Astrocyte of the hippocampus (primary cell): Measurements from ENCODE around the gene LGR4.
A peak's percentile ranks its signal among the peaks of the same experiment; 100 is the strongest.
"Not testable (repeated sequence)": the region's sequence is repeated elsewhere in the genome, so short reads cannot be mapped to it uniquely, and the experiment has no call there.

Source experiments
- DNase-seq: peaks from one replicate; pipeline ENCODE4 v3.0.0; 2011; ENCODE audit warnings: low read depth, low spot score

The LGR4 gene

GRCh38 chr11:27472398-27473016 lies at the start of gene LGR4:
LGR4 (minus strand) TSS chr11:27472790; CDS start chr11:27472302, 488 bp downstream.
- DNase-seq: peak; percentile 97

DNA sequence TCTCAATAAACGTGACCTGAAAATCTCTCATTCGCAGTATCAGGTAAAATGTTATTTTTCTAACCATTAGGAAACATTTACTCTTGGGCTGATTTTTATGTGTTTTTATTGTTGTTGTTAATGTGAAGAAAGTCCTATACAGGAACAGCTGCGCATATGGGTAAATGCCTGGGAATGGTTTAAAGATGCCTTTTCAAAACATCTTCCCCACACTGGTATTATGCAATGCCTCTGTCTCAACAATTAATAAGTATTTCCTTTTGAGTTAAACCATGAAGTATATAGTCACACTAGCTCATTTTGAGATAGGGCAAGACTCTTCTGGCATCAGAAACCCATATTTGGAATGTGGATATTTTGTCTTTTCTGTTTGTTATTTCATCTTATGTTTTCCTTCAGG lies 47.6 kb upstream of the LGR4 start:
- no peak for DNase-seq

- DNase-seq: no peak
Measured at GRCh38 chr11:27518518-27518917, 45.9 kb upstream of the LGR4 start.

DNA sequence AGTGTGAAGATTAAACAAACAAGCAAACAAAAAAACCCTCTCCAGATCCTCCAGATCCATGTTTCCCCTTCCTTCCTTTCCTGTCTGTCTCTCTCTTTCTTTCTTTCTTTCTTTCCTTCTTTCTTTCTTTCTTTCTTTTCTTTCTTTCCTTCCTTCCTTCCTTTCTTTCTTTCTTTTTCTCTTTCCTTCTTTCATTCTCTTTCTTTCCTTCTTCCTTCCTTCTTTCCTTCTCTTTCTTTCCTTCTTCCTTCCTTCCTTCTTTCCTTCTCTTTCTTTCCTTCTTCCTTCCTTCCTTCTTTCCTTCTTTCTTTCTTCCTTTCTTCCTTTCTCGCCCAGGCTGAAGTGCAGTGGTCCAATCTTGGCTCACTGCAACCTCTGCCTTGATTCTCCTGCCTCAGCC lies 44.9 kb upstream of the LGR4 start:
- not testable (repeated sequence) for DNase-seq

GRCh38 chr11:27514558-27514957 lies 42.0 kb upstream of the LGR4 start:
- DNase-seq: peak; percentile 89

GRCh38 chr11:27514076-27514475 lies 41.5 kb upstream of the LGR4 start:
- DNase-seq: no peak

DNA sequence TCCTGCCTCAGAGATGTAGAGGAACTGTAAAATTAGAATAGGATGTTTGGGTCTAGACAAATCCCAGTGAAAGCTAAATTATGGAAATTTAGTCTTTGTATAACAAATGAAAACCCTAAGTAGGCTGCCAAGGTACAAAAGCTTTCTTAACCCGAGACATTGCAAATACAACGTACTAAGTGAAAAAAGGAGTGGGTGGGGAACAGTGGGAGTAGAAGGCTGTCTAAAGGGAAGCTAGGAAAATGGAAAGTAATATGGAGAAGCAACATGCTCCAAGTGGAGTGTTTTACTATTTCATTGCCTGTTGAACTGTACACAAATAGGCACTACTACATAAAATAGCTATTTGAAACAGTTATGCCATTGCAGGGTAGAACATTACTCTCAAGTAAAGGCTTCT lies 40.8 kb upstream of the LGR4 start:
- no peak for DNase-seq

- no peak for DNase-seq
Measured at GRCh38 chr11:27512238-27512637, 39.6 kb upstream of the LGR4 start.

- no peak for DNase-seq
Measured at GRCh38 chr11:27509908-27510307, 37.3 kb upstream of the LGR4 start.

DNA sequence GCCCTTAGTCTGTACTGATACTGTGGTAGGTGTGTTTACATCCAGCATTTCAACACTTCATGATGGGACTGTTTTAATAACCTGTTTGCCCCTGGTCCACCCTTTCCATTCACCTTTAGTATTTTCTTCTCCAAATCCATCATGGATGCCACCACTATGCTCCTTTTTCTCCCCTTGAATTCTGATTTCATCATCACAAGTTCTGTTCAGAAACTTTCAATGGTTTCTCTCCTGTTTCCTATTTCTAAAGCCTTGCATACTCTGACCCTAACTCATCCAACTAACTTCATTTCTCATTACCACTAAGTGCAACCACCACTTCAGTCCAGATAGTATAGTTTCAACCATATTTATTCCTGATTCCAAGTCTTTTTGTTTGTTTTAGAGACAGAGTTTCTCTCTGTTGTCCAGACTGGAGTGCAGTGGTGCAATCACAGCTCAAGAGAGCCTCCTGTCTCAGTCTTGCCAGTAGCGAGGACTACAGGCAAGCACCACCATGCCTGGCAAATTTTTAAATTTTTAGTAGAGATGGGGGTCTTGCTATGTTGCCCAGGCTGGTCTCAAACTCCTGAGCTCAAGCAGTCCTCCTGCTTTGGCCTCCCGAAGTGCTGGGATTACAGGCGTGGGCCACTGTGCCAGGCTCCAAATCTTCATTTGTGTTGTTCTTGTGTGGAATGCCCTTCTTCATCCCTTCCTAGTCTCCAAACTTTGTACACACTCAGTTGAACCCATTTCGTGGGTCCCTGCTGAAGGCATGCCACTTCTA lies 35.1 kb upstream of the LGR4 start:
- no peak for DNase-seq

- peak; percentile 98 for DNase-seq
Measured at GRCh38 chr11:27506200-27507182, 33.9 kb upstream of the LGR4 start, which contains the start of gene LIN7C. LIN7C (minus strand) TSS chr11:27506769; CDS start chr11:27506752, 17 bp downstream.

DNA sequence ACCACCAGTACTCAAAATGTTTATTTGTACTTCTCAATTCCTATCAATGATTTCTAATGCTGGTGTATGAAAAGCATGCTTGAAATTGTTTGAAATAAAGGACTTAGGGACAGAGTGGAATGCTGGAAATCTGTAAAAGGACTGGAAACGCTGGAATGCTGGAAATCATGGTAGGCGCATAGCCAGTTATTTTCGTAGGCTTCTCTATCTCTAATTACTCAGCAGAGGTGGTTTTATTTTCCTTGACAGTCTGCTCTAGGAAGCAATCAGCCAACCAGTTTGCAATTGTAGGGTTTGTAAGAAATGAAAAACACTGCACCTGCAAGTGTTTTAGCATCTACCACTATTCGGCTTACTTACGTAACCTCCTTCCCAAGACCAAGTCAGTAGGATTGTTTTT lies 33.2 kb upstream of the LGR4 start:
- DNase-seq: peak; percentile 45

DNA sequence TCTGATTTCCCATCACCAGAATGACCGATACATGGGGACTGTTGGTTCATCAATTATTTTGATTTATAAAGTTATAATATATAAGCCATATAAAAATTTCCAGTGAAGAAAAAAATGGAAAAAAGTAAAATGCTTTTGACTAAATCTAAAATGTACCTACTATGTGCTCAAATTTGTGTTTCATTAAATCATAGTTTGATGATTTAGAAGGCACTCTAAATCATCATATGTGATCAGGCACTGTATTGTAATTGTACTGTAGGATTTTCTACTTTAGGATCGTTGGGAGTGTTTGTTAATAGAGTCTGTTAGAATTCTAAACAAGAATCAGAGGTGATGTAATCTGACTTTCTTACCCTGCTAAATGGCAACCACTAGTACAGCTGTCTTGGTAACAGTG lies 31.6 kb upstream of the LGR4 start:
- no peak for DNase-seq

- DNase-seq: no peak
Measured at GRCh38 chr11:27501100-27501499, 28.5 kb upstream of the LGR4 start.

DNA sequence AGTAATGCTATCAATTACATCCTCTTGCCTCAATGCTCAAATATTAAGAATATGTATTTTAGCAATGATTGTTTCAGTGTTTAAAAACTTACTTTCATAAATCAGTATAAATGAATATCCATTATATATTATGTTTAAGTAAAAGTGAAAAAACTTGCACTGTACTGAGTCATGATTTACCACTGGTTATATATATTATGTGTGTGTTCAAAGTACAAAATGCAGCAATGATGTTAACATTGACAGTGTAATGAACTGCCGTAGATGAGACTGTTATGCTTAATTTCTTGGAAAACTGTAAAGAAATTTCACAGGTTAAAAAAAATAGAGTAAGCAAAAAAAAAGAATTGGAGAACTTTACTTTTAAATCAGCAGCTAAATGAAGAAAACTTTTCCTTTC lies 25.3 kb upstream of the LGR4 start:
- DNase-seq: no peak

DNA sequence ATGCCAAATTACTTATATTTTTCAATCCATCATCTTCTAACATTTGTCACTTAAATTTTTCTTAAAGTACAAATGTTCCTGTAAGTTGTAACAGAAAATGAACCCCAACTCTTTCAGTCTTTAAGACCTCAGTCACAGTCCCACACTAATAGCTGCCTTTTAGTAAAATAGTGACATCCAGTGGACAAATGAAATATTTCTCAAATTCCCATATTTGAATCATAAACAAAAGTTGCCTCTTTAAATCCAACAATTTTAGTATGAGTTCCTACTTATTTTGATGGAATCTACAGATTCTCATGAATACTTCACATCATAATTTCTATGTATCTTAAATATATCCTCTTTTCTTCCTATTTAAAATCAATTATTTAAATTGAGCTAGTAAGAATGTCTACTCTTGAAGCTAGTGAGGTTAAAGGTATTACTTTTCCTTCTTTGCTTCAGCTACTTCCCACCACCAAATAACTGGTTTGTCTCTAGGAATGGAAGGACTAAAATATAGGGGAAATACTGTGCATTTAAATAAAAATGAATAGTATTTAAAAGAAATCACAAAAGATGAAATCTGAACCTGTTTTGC lies 24.8 kb upstream of the LGR4 start:
- peak; percentile 35 for DNase-seq

DNA sequence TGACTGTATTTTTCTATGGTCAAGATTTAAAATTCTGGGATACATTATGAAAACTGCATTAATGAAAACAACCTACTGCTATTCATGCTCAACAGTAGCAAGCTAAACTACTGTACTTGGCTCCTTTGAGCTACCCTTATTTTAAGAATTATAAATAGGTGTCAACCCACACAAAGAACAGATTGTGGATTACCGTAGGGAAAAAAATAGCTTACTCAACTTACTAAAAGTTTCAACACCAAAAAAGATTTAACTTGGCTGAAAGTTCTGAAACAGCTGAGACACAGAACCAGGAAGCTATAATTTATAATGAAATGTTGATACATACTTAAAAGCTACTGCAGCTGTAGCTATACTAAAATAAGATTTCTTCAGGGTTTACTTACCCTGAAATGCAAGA lies 23.9 kb upstream of the LGR4 start:
- DNase-seq: no peak

GRCh38 chr11:27495710-27496300 lies 23.2 kb upstream of the LGR4 start:
- DNase-seq: no peak

- no peak for DNase-seq
Measured at GRCh38 chr11:27489092-27489491, 16.5 kb upstream of the LGR4 start.

DNA sequence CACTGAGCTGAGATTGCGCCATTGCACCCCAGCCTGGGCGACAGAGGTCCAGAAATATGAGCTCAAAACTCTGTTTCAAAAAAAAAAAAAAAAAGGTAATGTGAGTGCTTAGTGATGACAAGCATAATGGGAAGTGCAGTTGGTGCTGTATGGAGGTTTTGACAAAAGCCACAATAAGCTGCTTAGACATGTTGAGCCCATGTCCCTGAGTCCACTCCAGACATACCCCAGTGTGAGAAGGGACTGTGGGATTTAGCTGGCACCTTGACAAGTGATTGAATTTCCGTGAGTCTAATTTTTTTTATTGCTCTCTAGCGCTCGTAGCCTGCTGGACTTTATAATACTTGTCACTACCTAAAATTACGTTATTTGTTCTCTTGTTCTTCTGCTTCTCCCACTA lies 15.1 kb upstream of the LGR4 start:
- no peak for DNase-seq
